HepG2 (cell line): ENCODE results near the gene FBLIM1. TPM values are rescaled to one million over a fixed set of nuclear protein-coding genes. Genes with fewer than 3 reads are reported as not detected.
A peak's percentile ranks its signal among the peaks of the same experiment; 100 is the strongest.

Experiments used
- ATAC-seq: fragments of 200-7000 bp; cut with Tn5 transposase; 3 replicates; pipeline ENCODE4 v1.9.1; 2020; ENCODE audit warnings: mild to moderate bottlenecking, moderate library complexity
- BruUV-seq: library from RNA; stranded (reverse); fragments of 400-500 nt; replicated peaks from 2 replicates; lab custom pipeline; 2021; lab: Mats Ljungman, UMichigan
- CTCF ChIA-PET: fragments of 300-600 bp; formaldehyde crosslinking; extraction: SDS; loops from one replicate; lab custom pipeline; 2021; ENCODE audit warnings: low total read pairs, inconsistent platforms, low intra/inter-chr PET ratio; lab: Yijun Ruan, JAX
- POLR2A ChIA-PET: fragments of 350-600 bp; sonication (Branson Sonifier 250); formaldehyde crosslinking; loops from one replicate; lab custom pipeline; 2020; ENCODE audit warnings: antibody characterized with exemption, inconsistent platforms; lab: Yijun Ruan, JAX
- DNase-seq: peaks from one replicate; pipeline ENCODE4 v3.0.0-alpha.2; 2015; ENCODE audit warnings: low spot score
- FAIRE-seq: peaks from 3 replicates; lab custom pipeline; 2011; peaks lifted over from hg19 to GRCh38; lab: Jason Lieb, UNC
- H2AFZ ChIP-seq: one replicate; pipeline ENCODE4 v1.6.1; 2011; ENCODE audit warnings: low read length, inconsistent platforms
- H3K27ac ChIP-seq: fragments of 300-600 bp; 3 replicates; pipeline ENCODE4 v1.8.0; 2011; ENCODE audit warnings: mixed run types, mild to moderate bottlenecking, mixed read lengths, low read length, inconsistent platforms; ENCODE audit not compliant: insufficient read depth; ENCODE audit errors: extremely low read length
- H3K27me3 ChIP-seq, 2 experiments: fragments of 200-600 bp in 1 of 2; 2 replicates in 1 of 2; 3 replicates in 1 of 2; pipeline versions ENCODE4 v1.6.0 to v1.8.0; 2011; ENCODE audit warnings: low read length in 2 of 2, mild to moderate bottlenecking in 2 of 2, moderate library complexity in 2 of 2, inconsistent platforms in 1 of 2; ENCODE audit not compliant: insufficient read depth in 2 of 2, control insufficient read depth in 1 of 2
- H3K36me3 ChIP-seq, 2 experiments: fragments of 200-600 bp in 1 of 2; replicated peaks in 1 of 2; 2 replicates in 1 of 2; 3 replicates in 1 of 2; pipeline versions ENCODE4 v1.5.1 to v1.8.0; 2011; ENCODE audit warnings: low read length in 2 of 2, inconsistent platforms in 1 of 2; ENCODE audit not compliant: insufficient read depth in 2 of 2, control insufficient read depth in 1 of 2
- H3K4me1 ChIP-seq: 2 replicates; pipeline ENCODE4 v1.5.1; 2012; ENCODE audit warnings: low read length, inconsistent platforms; ENCODE audit not compliant: insufficient read depth
- H3K4me2 ChIP-seq: 2 replicates; pipeline ENCODE4 v1.6.0; 2011; ENCODE audit warnings: low read depth, low read length, inconsistent platforms
- H3K4me3 ChIP-seq, 3 experiments: fragments of 200-600 bp in 1 of 3; sonication (generic), shearing (Covaris generic) in 1 of 3; replicated peaks in 1 of 3; 2 replicates each; pipeline ENCODE4 v1.5.1; 2011 to 2016; ENCODE audit warnings: low read length in 3 of 3, inconsistent platforms in 2 of 3, low read depth in 2 of 3, mild to moderate bottlenecking in 2 of 3, control low read depth in 1 of 3, mixed read lengths in 1 of 3; ENCODE audit not compliant: insufficient read depth in 1 of 3
- H3K79me2 ChIP-seq: one replicate; pipeline ENCODE4 v1.6.1; 2011; ENCODE audit warnings: low read length, inconsistent platforms; ENCODE audit not compliant: insufficient read depth
- H3K9ac ChIP-seq: 2 replicates; pipeline ENCODE4 v1.6.0; 2011; ENCODE audit warnings: mild to moderate bottlenecking, low read depth, low read length, inconsistent platforms; ENCODE audit not compliant: insufficient read depth
- H3K9me3 ChIP-seq: 2 replicates; pipeline ENCODE4 v1.5.1; 2012; ENCODE audit warnings: mild to moderate bottlenecking, low read length
- H4K20me1 ChIP-seq: 2 replicates; pipeline ENCODE4 v1.6.0; 2011; ENCODE audit warnings: inconsistent platforms, mild to moderate bottlenecking, low read length, moderate library complexity; ENCODE audit not compliant: insufficient read depth
- ADNP ChIP-seq: sonication (generic); formaldehyde crosslinking; IDR thresholded peaks from 2 replicates; pipeline ENCODE4 v1.4.0; 2020; ENCODE audit warnings: missing genetic modification reagents
- GABPB1 ChIP-seq: IDR thresholded peaks from 2 replicates; pipeline ENCODE4 v1.6.1; 2016; ENCODE audit warnings: mild to moderate bottlenecking, missing genetic modification reagents, moderate library complexity, missing compliant biosample characterization
- HNRNPL ChIP-seq: fragments of 200-400 bp; formaldehyde crosslinking; IDR thresholded peaks from 2 replicates; pipeline ENCODE4 v1.6.1; 2017; ENCODE audit warnings: mild to moderate bottlenecking, low read depth, low read length
- SAP130 ChIP-seq: IDR thresholded peaks from 2 replicates; pipeline ENCODE4 v1.6.1; 2016; ENCODE audit warnings: low read depth
- ZBTB2 ChIP-seq: sonication (generic); formaldehyde crosslinking; IDR thresholded peaks from 2 replicates; pipeline ENCODE4 v1.8.0; 2022; ENCODE audit warnings: low read depth, missing genetic modification reagents
- ZFP91 ChIP-seq: sonication (generic); formaldehyde crosslinking; IDR thresholded peaks from 2 replicates; pipeline ENCODE4 v1.9.0; 2022; ENCODE audit warnings: missing genetic modification reagents, mild to moderate bottlenecking, borderline replicate concordance
- ZFY ChIP-seq: sonication (generic); formaldehyde crosslinking; IDR thresholded peaks from 2 replicates; pipeline ENCODE4 v1.4.0; 2020; ENCODE audit warnings: missing genetic modification reagents
- ZNF18 ChIP-seq: sonication (generic); formaldehyde crosslinking; IDR thresholded peaks from 2 replicates; pipeline ENCODE4 v1.8.0; 2022; ENCODE audit warnings: mild to moderate bottlenecking, missing genetic modification reagents; ENCODE audit not compliant: insufficient replicate concordance
- ZSCAN21 ChIP-seq: sonication (generic); formaldehyde crosslinking; IDR thresholded peaks from 2 replicates; pipeline ENCODE4 v1.8.0; 2022; ENCODE audit warnings: mild to moderate bottlenecking, missing genetic modification reagents, moderate library complexity, borderline replicate concordance
- WGBS: methylation state at CpG from one replicate; pipeline ENCODE4 v1.1.6; 2017; ENCODE audit warnings: low lambda C conversion rate; 5-methylcytosine and 5-hydroxymethylcytosine counted together
- in situ Hi-C: cut with HindIII; loops from 2 replicates; pipeline ENCODE4 v1.10.0; 2017; ENCODE audit warnings: low pct_unique_long_range_greater_than_20kb; ENCODE audit not compliant: extremely low pct_ligation_motif_present
- intact Hi-C: fragments of 100-400 bp; cut with micrococcal nuclease; formaldehyde crosslinking; loops from one replicate; pipeline ENCODE4 v1.10.0; 2022; ENCODE audit not compliant: unreplicated experiment
- polyA plus RNA-seq, 8 experiments: library from polyadenylated mRNA; depleted of rRNA in 3 of 8; stranded (reverse) in 7 of 8; unstranded in 1 of 8; fragments of >200 nt; fragmentation: Illumina TruSeq in 4 of 8; extraction: Trizol in 4 of 8; gene quantifications; 2 replicates each; pipeline versions ENCODE4 v1.2.1 to v1.2.3, GENCODE V29; 2011 to 2016; ENCODE audit warnings: low read depth in 4 of 8, missing spikeins in 1 of 8, mixed read lengths in 1 of 8; ENCODE audit not compliant: insufficient read depth in 1 of 8
- total RNA-seq, 5 experiments: library from RNA; depleted of rRNA; stranded (reverse); fragments of >200 nt; fragmentation: Illumina TruSeq; extraction: Trizol; gene quantifications; 2 replicates each; pipeline ENCODE4 v1.2.3, GENCODE V29; 2016; ENCODE audit warnings: low read depth in 1 of 5
- TF ChIP-seq, protein P1 (sequence below): sonication (generic); formaldehyde crosslinking; IDR thresholded peaks from 2 replicates; pipeline ENCODE4 v1.5.1; 2020; ENCODE audit warnings: mild to moderate bottlenecking, missing genetic modification reagents, moderate library complexity

FBLIM1 gene
- total and polyA plus RNA-seq, 2 of the 13 experiments (the other 11 are each of a cell fraction or from before 2014, with no cell fraction given) = 10.6 to 23.0 TPM

DNA sequence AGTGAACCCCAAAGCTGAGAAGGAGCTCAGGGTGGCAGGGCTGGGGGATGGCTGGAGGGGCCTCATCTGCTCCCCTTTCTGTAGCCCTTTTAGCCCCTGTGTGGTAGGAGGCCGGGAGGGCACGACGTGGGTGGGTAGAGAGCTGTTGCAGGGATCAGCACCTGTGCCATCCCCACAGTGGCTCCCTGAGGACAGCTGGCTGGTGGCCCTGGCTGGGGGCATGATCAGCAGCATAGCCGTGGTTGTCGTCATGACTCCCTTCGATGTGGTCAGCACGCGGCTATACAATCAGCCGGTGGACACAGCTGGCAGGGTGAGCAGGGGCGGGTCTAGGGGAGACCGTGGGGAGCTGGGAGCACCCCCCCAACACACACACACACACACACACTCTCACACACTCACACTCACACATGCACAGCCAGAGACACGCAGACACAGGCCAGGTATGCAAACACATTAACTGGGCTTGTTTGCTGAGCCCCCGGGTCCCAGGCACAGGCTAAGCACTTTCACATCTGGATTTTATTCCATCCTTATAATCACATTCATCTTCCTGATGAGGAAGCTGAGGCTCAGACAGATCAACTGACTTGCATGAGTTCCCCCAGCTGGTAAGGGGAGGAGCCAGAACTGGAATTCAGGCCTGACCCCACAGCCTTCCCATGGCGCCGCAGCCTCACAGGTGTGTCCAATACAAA, 20.0 kb upstream of the FBLIM1 start (continued):
- no peak for TF ChIP-seq ZBTB2 (CRISPR knock-in tag)

DNA sequence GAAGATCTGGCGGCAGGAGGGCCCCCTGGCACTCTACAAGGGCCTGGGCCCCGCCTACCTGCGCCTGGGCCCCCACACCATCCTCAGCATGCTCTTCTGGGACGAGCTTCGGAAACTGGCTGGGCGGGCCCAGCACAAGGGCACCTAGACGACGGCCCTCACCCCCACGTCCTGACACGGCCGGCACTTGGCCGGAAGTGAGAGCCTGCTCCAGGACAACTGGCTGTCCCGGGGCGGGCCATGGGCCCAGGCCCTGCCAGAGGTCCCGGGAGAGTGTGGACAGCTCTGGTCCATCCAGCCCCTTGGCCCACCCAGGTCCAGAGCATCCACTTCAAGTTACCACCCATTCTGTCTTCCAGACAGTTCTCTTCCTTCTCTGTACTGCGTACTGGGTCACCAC, 19.3 kb upstream of the FBLIM1 start:
- H3K27me3 ChIP-seq = no peaks in the 10 kb centered on the region
- WGBS = 84% methylated on average over 3 of the region's 16 CpGs
- ChIA-PET POLR2A (interaction anchor here (1.4 kb wide), 1 partner anchor 121 kb away, joined by 4 read pairs; no protein-coding TSS in a partner anchor), CTCF (interaction anchor here (1.0 kb wide), 1 partner anchor 144 kb away, joined by 3 read pairs; no protein-coding TSS in a partner anchor)
- in situ Hi-C loops = no loop called here
- intact Hi-C loops = loop anchor here (5.0 kb wide), 1 partner anchor 142 kb away; no protein-coding TSS in a partner anchor
- no peaks in the 10 kb centered on the region for H4K20me1 ChIP-seq
- BruUV-seq = no TSS peak
- no peaks in the 10 kb centered on the region for H3K9me3 ChIP-seq
- H3K36me3 ChIP-seq = no peaks in the 10 kb centered on the region
- no peaks in the 10 kb centered on the region for H3K79me2 ChIP-seq
- no peak overlapping the region for H3K27ac ChIP-seq
- peak overlapping the region in 1 of 3 experiments; percentile 49; a peak in 1 of 6 replicates for H3K4me3 ChIP-seq
- peaks cover 89% of the 10 kb centered on the region for H3K4me1 ChIP-seq
- ATAC-seq (no peak), DNase-seq (no peak), FAIRE-seq (no peak)
- H3K4me2 ChIP-seq = peak overlapping the region; percentile 62
- no peak overlapping the region for H2AFZ ChIP-seq
- H3K9ac ChIP-seq = no peak overlapping the region
- TF ChIP-seq ZFP91 (CRISPR knock-in tag) (peak; percentile 9; the same call in 1 of the 2 replicates), SAP130 (CRISPR knock-in tag) (peak; percentile 16; the same call in 1 of the 2 replicates), GABPB1 (peak; percentile 70; the same call in 1 of the 2 replicates), ZFY (0 out of 2 replicates have a peak, but pooled peaks have one; percentile 38), ADNP (no peak), HNRNPL (0 out of 2 replicates have a peak, but pooled peaks have one; percentile 18), ZSCAN21 (CRISPR knock-in tag) (0 out of 2 replicates have a peak, but pooled peaks have one; percentile 36), ZNF18 (CRISPR knock-in tag) (no peak)
- TF ChIP-seq, protein P1, sequence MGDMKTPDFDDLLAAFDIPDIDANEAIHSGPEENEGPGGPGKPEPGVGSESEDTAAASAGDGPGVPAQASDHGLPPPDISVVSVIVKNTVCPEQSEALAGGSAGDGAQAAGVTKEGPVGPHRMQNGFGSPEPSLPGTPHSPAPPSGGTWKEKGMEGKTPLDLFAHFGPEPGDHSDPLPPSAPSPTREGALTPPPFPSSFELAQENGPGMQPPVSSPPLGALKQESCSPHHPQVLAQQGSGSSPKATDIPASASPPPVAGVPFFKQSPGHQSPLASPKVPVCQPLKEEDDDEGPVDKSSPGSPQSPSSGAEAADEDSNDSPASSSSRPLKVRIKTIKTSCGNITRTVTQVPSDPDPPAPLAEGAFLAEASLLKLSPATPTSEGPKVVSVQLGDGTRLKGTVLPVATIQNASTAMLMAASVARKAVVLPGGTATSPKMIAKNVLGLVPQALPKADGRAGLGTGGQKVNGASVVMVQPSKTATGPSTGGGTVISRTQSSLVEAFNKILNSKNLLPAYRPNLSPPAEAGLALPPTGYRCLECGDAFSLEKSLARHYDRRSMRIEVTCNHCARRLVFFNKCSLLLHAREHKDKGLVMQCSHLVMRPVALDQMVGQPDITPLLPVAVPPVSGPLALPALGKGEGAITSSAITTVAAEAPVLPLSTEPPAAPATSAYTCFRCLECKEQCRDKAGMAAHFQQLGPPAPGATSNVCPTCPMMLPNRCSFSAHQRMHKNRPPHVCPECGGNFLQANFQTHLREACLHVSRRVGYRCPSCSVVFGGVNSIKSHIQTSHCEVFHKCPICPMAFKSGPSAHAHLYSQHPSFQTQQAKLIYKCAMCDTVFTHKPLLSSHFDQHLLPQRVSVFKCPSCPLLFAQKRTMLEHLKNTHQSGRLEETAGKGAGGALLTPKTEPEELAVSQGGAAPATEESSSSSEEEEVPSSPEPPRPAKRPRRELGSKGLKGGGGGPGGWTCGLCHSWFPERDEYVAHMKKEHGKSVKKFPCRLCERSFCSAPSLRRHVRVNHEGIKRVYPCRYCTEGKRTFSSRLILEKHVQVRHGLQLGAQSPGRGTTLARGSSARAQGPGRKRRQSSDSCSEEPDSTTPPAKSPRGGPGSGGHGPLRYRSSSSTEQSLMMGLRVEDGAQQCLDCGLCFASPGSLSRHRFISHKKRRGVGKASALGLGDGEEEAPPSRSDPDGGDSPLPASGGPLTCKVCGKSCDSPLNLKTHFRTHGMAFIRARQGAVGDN (CRISPR knock-in tag) = peak; percentile 70
